GM21825 (cell line): Measurements from ENCODE around the gene CEP57.
"Not testable (repeated sequence)": the region's sequence is repeated elsewhere in the genome, so short reads cannot be mapped to it uniquely, and the experiment has no call there.

Experiments
- ATAC-seq: cut with Tn5 transposase; IDR thresholded peaks from one replicate; pipeline ENCODE4 v1.9.1; 2021; ENCODE audit warnings: mild to moderate bottlenecking, moderate library complexity; ENCODE audit not compliant: unreplicated experiment

The CEP57 gene

DNA sequence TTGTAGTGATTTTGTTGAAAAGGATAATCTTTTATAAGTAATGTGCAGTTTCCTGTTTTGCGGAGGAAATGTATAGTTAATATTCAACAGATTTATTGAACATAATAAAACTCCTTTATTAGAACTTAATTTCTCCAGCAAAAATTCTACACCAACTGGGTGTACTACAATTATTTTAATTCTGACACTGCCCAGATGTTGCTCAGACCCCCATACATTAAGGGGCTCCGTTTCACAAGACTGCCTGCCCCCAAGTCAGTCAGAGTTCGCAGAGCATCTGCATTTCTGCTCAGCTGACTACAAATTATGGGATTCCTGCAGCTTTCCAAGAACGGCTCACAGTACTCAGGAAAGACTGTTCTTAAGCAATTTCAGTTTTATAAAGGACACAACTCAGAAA, 6.2 kb downstream of the CEP57 start:
- ATAC-seq = no peak

DNA sequence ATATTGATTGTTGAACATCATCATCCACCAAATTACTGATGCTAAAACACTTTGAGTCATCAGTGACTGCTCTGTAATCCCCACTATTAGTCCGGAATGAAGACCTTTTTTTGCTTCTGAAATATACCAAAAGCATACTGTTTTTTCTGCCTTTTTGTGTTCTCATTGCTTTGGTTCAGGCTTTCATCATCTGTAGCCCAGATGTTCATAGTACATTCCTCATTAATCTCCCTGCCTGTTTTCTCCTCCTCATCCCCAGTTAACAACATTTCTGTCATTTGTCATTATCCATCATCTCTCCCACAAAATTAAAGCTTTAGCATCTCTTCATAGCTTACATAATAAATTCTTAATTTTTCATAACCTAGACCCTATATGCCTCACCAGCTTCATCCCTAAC, 9.2 kb downstream of the CEP57 start:
- no peak for ATAC-seq

GRCh38 chr11:95800438-95800837, 10.1 kb downstream of the CEP57 start:
- no peak for ATAC-seq

DNA sequence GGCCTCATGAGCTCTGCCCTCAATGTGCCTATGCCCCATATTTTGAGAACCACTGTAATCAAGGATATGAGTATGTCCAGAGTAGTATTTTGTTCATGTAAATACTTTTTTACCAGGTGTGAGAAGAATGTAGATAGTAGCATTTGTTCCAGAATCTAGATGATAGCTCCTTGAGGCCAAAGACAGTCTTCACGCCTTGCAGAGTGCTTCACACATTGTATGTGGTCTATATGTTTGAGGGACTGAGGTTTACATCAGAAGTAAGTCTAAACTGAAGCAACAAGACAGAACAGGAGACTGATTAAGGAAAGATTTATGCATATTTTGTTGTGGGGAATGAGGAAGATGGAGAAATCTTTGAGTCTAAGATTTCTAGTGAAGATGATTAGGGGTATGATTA, 12.5 kb downstream of the CEP57 start:
- ATAC-seq = no peak

DNA sequence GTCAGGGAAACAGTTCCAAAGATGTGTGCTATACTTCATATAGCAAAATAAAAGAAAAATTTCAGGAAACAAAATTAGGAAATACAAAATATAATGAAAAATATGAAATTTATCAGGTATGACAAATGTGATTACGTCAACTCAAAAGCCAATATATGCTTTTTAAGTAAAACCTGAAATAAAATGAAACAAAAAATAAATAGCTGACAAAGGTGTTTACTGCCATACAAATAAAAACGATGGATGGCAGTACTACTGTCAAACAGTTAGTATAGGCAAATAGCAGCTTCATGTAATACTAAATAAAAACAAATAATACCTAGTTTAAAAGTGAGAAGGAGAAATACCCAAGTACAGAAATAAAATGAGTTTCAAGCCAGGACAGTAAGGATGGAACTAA, 13.7 kb downstream of the CEP57 start:
- no peak for ATAC-seq

DNA sequence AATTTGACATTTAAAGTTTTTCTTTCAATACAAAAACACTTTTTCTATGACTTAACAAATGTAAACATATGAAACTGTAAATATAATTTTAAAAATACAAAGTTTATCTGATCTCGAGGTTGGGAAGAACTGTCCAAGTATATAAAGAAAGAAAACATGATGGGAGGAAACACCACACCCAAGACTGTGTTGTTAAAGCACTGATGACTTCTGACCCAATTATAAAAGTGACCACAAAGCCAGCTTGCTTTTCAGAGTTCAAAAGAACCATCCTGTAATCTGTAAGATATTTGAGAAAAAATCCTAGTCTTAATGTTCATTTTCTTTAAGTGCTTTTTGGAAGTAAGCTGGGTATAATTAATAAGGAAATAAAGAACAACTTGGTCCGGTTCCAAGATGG, 15.6 kb downstream of the CEP57 start:
- no peak for ATAC-seq

DNA sequence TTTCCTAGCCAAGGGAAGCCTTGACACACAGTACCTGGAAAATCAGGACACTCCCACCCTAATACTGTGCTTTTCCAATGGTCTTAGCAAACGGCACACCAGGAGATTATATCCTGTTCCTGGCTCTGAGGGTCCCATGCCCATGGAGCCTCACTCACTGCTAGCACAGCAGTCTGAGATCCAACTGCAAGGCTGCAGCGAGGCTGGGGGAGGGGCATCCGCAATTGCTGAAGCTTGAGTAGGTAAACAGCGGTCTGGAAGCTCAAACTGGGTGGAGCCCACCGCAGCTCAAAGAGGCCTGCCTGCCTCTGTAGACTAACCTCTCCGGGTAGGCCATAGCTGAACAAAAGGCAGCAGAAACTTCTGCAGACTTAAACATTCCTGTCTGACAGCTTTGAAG, 16.2 kb downstream of the CEP57 start:
- not testable (repeated sequence) for ATAC-seq

DNA sequence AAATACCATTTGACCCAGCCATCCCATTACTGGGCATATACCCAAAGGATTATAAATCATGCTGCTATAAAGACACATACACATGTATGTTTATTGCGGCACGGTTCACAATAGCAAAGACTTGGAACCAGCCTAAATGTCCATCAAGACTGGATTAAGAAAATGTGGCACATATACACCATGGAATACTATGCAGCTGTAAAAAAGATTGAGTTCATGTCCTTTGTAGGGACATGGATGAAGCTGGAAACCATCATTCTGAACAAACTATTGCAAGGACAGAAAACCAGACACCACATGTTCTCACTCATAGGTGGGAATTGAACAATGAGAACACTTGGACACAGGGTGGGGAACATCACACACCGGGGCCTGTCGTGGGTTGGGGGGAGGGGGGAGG, 20.8 kb downstream of the CEP57 start:
- not testable (repeated sequence) for ATAC-seq

- no peak for ATAC-seq
Observed at GRCh38 chr11:95816037-95816436, 25.7 kb downstream of the CEP57 start.

DNA sequence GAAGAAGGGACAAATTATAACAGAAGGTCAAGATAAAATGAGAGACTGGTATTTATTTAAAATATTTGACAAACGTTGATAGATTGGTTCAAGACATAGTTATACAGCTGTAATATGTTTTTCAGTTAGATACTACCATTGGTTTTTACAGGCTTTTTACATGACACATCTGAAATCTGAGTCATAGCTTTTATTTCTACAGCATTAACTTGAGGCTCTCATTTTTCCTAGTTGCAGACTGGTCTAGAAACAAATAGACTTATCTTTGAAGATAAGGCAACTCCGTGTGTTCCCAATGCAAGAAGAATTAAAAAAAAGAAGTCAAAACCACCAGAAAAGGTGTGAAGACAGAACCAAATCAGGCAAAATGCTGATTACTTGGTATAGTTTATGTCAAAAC, 31.3 kb downstream of the CEP57 start:
- no peak for ATAC-seq

DNA sequence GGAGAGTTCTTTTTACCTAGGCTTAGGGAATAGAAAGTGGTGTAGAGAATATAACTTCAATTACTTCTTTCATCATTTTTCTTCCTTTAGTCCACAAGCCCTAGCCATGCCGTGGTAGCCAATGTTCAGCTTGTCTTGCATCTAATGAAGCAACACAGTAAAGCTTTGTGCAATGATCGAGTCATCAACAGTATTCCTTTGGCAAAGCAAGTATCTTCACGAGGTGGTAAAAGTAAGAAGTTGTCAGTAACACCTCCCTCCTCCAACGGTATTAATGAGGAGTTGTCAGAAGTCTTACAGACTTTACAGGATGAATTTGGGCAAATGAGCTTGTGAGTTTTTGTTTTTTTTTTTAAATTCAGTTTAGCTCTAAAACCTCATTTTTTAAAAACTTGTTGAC, 37.4 kb downstream of the CEP57 start:
- ATAC-seq = no peak

DNA sequence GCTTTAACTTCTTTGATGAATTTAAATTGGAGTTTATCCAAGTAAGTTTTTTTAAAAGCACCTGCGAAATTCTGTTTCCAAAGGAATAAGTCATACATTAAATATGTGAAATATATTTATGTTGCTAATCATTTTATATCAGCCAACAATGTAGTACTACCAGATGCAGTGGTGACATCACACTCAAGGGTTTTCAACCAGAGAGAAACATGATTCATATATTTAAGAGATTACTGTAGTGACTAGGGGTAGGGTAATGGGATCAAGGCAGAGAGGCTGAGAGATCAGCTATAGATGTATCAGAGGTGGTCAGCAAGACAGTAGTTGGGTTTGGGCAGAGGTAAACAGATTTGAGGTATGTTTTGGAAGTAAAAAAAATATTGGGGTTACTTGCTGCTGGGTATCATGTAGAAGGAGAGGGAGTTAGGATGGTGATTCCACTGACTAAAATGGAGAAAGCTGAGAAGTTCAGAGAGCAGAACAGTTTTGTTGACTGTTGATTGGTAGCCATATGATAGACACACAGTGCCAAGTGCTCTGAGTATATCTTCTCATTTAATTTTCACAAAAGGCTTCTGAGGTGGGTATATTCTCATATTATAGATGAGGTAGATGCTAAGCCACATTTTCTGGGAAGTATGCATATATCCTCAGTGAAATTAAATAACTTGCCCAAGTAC, 39.4 kb downstream of the CEP57 start:
- ATAC-seq = no peak

- ATAC-seq = no peak
Observed at GRCh38 chr11:95831198-95831883, 41.0 kb downstream of the CEP57 start.

DNA sequence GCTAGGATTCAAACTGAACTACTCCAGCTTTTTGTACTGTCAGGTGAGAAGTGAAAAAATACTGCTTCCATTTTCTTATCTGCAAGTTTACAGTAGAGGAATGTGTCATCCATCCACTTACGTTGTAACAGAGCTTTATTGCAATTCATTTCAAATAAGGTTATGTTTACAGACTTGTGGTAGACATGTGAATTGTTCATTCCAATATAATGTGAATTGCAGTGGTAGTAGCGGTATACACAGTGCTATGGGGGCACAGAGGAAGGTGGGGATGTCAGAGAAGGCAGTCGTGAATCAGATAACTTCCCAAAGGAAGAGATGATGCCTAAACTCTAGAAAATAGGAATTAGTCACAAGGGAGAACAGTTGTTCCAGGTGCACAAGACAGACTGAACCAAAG, 42.5 kb downstream of the CEP57 start:
- no peak for ATAC-seq

DNA sequence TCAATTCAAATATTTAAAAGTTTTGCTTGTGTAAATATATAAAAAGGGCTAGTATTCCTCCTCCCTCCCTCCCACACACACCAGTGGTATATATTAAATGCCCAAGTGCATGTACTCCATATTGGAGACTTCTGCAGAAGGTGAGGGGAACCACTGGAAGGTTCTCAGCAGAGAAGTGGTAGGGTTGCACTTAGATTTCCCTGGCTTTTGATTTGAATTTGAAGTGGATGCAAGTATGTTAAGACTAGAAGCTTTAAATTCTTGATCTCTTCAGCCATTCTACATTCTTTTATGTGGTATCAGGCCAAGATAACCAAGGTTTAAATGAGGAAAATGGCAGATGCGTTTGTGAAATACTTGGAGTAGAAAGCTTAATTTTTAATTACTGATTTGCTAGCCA, 43.1 kb downstream of the CEP57 start:
- no peak for ATAC-seq

- ATAC-seq = no peak
Observed at GRCh38 chr11:95835351-95835750, 45.1 kb downstream of the CEP57 start.

- ATAC-seq = peak; percentile 92
Observed at GRCh38 chr11:95835768-95836488, 45.6 kb downstream of the CEP57 start.

DNA sequence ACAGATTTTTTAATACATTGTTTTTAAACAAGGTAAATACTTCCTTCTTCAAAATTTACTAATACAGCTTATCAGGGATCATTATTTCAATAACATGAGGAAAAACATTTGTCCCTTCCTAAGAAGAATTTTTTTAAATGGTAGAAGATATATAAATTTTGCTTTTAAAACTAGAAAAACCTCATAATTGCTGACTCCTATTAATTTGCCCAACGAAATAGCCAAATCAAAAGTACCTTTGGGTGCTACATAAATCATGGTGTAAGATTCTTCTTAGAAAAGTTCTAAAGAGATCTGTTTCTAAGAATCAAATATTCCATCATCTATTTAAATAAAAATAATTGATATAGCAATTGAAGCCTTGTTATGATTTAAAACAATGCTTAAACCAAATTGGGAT, 54.9 kb downstream of the CEP57 start:
- no peak for ATAC-seq

GRCh38 chr11:95849087-95849825, 59.0 kb downstream of the CEP57 start:
- no peak for ATAC-seq

GRCh38 chr11:95850137-95850536, 59.8 kb downstream of the CEP57 start:
- no peak for ATAC-seq

- no peak for ATAC-seq
Observed at GRCh38 chr11:95853138-95853537, 62.8 kb downstream of the CEP57 start.
